RWPE1 (cell line): Measurements from ENCODE around the gene KLF9.

Source experiments
- CTCF ChIA-PET: fragments of 350-600 bp; sonication (Branson Sonifier 250); formaldehyde crosslinking; extraction: SDS; loops from one replicate; lab custom pipeline; 2021; lab: Yijun Ruan, JAX
- POLR2A ChIA-PET: fragments of 400-600 bp; formaldehyde crosslinking; extraction: SDS; loops from one replicate; lab custom pipeline; 2020; ENCODE audit warnings: antibody characterized with exemption; ENCODE audit not compliant: low non-redundant PET; lab: Yijun Ruan, JAX
- DNase-seq: peaks from one replicate; pipeline ENCODE4 v3.0.0; 2012; ENCODE audit warnings: low spot score
- H3K27ac ChIP-seq: fragments of 450-650 bp; 2 replicates; pipeline ENCODE4 v1.5.1; 2017
- TF ChIP-seq, protein P1 (sequence below): fragments of 450-650 bp; conservative IDR thresholded peaks from 2 replicates; pipeline ENCODE4 v1.5.1; 2017; ENCODE audit warnings: low read depth, mild to moderate bottlenecking

KLF9 gene

DNA sequence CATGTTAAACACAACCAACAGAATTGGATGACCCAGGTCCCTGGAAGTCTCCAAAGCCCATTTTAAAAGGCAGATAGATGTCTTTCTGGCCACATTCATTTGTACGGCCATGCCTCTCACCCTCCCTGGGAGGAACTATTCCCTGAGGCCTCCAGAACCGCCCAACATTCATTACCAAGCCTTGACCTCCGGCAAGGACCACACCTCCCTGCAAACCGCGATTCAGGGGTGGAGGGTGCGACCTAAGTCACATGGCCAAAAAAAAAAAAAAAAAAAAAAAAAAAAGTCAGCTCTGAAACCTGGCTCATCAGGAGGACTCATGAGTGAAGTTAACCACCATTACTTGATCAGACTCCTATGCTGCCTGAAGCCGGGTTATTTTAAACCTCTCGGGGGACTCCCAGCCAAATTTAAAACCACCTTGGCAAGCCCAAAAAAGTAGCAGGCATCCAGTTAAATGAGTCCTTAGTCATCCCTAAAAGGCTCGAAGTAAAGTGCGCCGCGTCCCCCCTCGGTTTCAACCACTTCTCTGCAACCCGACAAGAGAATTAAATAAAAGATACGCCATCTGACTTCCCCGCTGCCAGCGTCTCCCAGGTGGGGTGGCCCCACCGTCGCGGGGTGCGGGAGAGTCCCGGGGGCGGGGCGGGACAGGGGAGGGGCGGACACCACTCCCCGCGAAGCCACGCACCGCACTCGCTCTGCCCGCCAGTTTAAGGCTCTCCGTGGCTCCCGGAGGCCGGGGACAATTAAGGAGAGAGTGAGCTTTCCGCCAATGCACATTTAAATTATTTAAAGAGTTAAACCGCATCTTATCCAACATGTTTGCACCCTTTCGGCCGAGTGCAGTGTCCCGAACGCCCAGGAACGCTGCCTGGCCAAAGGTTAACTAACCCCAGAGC lies 2.3 kb downstream of the KLF9 start:
- ChIA-PET CTCF (interaction anchor here (0.5 to 0.7 kb wide), 3 partner anchors 299 to 970 kb away, joined by 3 to 4 read pairs (median 3); no protein-coding TSS in a partner anchor), POLR2A (interaction anchor here (1.0 kb wide), 1 partner anchor 9 kb away, joined by 4 read pairs; no protein-coding TSS in a partner anchor)
- TF ChIP-seq, protein P1, sequence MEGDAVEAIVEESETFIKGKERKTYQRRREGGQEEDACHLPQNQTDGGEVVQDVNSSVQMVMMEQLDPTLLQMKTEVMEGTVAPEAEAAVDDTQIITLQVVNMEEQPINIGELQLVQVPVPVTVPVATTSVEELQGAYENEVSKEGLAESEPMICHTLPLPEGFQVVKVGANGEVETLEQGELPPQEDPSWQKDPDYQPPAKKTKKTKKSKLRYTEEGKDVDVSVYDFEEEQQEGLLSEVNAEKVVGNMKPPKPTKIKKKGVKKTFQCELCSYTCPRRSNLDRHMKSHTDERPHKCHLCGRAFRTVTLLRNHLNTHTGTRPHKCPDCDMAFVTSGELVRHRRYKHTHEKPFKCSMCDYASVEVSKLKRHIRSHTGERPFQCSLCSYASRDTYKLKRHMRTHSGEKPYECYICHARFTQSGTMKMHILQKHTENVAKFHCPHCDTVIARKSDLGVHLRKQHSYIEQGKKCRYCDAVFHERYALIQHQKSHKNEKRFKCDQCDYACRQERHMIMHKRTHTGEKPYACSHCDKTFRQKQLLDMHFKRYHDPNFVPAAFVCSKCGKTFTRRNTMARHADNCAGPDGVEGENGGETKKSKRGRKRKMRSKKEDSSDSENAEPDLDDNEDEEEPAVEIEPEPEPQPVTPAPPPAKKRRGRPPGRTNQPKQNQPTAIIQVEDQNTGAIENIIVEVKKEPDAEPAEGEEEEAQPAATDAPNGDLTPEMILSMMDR = no peak
- H3K27ac ChIP-seq = peak overlapping the region; percentile 99
- DNase-seq = peak; percentile 95

DNA sequence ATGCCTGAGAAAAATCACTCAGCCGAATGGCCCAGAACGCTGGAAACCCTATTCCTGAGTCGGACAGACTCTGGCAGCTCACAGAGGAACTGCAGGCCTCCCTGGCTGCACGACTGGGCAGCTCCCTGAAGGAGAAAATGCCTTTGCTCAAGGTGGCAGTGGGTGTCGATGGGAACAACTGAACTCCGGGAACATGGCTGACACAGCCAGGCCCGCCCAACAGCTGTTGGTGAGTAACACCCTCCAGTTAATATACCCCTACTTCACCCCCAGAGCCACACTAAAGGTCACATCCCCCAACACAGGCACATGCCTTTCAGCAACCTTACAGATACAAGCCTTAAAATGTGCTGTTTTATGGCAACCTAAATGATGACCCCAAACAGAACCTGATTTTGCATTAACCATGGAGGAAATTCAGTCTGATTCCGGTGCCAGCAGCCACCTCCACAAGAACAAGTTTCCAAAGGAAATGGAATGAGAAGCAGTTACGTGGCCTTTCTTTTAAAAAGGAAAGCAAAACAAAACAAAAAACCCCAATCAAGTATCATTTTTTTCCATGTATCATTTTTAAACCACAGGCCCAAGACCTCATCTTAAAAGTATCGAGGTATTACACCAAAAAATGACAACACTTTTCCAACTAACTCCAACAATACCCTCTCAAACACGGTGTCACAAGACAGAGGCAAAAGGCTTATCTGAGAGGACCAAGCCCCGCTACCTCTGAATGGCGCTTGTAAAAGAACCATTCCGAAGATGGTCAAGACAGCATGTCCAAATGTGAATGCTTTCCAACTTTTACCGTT lies 3.1 kb downstream of the KLF9 start:
- POLR2A ChIA-PET = interaction anchor here (1.0 kb wide), 1 partner anchor 8 kb away, joined by 4 read pairs; no protein-coding TSS in a partner anchor
- TF ChIP-seq, protein P1 = no peak
- peak; percentile 76 for DNase-seq
- peak overlapping the region; percentile 99 for H3K27ac ChIP-seq
- CTCF ChIA-PET = interaction anchor here (0.6 to 1.5 kb wide), 2 partner anchors 191 to 298 kb away, joined by 3 to 8 read pairs; no protein-coding TSS in a partner anchor

DNA sequence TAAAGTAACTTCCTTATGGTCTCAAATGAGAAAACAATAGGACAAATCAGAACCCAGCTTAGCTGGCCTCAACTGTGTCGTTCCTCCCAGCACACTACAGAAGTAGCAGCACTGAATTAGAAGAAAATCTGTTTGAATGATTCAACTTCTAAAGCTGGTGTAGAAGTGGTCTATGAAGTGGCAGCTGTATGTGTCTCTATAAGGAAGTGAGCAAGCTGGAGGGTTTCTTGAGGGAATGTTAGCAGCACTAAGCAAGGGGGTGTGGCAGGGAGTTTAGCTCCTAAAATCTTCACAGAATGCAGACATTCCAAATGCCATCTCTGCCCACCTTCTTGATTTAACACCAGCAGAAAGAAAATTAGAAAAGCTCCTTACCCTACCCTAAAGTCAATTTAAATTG lies 4.1 kb downstream of the KLF9 start:
- POLR2A ChIA-PET = interaction anchor here (1.0 kb wide), 1 partner anchor 10 kb away, joined by 3 read pairs; no protein-coding TSS in a partner anchor
- TF ChIP-seq, protein P1 = no peak
- H3K27ac ChIP-seq = peak overlapping the region; percentile 99; the same call in 1 of the 2 replicates
- CTCF ChIA-PET = interaction anchor here (1.5 kb wide), 1 partner anchor 192 kb away, joined by 8 read pairs; no protein-coding TSS in a partner anchor
- DNase-seq = peak; percentile 20

DNA sequence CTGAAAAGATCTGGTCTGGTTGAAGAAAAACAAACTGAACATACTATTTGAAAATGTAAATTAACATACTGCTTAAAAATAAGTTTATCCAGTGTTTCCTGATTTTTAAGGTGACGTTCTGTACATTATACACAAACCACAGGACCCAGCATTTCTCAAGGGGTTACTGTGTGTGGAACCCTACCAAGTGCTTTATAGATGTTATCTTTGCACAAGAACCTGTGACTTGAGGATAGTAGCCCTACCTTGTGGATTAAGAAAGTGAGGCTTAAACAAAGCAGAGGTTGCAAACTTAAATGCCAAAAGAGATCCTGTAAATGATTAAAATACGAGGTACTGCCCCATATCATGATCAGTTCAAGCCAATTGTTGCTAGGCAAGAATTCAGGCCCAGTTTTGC lies 4.7 kb downstream of the KLF9 start:
- CTCF ChIA-PET = no interaction called here
- TF ChIP-seq, protein P1 = no peak
- DNase-seq = no peak
- H3K27ac ChIP-seq = no peak overlapping the region
- POLR2A ChIA-PET = interaction anchor here (1.0 kb wide), 1 partner anchor 10 kb away, joined by 3 read pairs; no protein-coding TSS in a partner anchor

DNA sequence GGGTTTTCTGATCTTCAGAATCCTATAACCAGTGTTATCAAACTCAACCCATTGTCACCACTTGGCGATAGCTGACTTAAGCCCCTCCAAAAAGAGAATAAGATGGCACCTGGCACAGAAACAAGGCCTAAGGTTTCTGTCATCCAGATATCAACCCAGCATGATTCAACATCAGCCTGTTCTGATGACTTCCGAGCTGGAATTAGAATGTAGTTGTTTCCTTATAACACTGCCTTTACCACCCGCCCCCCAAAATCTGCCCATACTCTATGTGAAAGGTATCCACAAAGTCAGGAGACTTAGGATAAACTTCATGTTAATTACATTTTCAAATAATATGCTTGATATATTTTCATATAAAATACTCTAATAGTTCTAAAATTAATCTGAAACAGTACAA lies 5.2 kb downstream of the KLF9 start:
- ChIA-PET POLR2A (no interaction called here), CTCF (no interaction called here)
- TF ChIP-seq, protein P1 = no peak
- DNase-seq = no peak
- H3K27ac ChIP-seq = no peak overlapping the region
